CD4-positive, alpha-beta T cell treated with Interleukin-17A for 4 hours (primary cell): Measurements from ENCODE around the gene TMEM31.

Experiments used
- DNase-seq: peaks from one replicate; pipeline ENCODE4 v3.0.0-alpha.2; 2020; ENCODE audit warnings: mixed read lengths

TMEM31 gene, protein sequence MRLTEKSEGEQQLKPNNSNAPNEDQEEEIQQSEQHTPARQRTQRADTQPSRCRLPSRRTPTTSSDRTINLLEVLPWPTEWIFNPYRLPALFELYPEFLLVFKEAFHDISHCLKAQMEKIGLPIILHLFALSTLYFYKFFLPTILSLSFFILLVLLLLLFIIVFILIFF

DNA sequence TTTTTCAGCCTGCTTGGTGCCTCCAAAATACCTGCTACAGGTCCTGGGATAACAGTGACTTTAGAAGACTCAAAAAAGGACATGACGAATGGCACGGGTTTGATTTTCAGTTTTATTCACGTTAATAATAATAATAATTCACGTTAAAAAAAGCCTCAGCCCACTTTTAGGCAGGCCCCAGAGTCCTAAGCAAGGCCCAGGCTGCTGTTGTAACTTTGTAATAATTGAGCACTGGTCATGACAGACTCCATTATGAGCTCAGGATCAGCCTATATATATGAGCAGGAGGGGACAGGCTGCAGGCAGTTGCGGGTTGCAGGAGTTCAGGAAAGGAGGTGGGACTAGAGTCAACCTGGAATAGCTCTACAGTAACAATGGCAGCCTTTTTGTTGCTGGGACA, at the start of gene TMEM31:
Gene TMEM31, plus strand, starts transcription at position 301 of the 400 bp plus-strand sequence. CDS start 1,350 bp downstream, outside the sequence.
- no peak for DNase-seq

- no peak for DNase-seq
Measured at GRCh38 chrX:103663981-103664762, 46.5 kb upstream of the TMEM31 start.

DNA sequence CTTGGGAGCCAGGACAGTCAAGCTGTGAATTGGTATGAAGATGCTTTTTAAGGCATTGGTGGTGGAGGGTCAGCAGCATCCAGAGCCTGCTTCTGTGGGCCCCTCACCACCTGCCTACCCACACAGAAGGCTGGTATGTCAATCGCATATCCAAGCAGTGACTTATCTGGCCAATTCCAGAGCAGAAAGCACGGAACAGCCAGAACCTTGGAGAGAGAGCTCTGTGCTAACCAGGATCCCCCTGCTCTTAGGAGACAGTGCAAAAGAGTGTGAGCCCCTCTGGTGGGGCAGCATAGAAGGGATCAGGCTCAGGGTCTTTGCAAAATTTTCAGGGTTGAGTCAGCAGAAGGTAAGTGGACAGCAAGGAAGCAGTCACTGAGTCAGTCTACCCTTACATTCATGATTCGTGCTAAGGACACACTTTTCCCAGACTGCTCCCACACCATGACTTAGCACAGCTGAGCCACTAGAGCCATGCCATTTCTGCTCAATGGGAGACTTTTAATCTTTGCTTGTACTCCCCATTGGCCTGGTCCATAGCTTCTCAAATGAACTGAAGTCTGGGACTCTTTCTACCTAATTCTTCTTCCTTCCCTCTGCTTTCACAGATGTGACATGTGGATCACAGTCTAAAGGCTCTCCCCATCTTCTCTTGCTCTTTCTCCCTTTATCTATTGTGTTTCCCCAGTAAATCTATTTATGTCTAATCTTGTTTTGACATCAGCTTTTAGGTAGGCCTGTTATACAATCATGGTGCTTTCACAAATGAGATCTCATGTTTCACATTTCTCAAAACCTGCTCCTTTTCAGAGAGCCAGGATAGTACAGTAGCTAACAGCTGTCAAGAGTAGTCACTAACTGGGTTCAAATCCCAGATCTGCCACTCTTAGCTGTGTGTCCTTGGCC, 44.3 kb upstream of the TMEM31 start:
- DNase-seq, result no peak

GRCh38 chrX:103669745-103670144, 41.0 kb upstream of the TMEM31 start:
- no peak for DNase-seq

DNA sequence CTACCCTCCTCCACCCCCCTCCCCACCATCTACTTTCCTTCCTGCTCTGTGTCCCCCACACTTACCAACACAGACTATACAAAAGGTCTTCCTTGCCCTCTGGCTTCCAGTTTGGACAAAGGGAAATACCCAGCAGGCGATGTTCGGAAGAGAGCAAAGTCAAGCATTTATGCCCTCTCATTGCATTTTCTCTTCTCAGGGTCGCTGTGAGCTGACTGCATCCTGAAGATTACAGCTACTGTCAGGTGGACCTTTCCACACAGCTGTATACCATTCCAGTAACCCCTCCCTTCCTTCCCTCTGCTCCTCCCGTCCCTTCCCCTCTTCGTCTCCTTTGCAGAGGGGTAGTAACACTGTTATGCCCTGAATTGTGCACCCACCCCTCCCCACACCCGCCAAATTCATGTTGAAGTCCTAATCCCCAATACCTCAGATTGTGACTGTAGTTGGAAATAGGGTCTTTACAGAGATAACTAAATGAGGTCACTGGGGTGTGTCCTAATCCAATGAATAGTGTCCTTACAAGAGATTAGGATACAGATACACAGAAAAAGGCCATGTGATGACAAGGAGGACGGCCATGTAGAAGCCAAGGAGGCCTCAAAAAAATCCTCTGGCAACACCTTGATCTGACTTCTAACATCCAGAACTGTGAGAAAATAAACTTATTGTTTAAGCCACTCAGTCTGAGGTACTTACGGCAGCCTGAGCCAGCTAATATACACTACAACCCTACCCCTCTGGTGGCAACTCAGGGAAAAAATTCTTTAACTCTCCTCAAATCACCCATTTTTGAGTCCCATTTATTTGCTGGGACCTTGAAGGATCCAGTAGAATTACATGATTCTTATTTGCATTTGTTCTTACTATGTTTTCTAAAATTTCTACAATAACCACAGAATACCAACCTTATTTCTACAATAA, 35.9 kb upstream of the TMEM31 start:
- DNase-seq, result no peak

DNA sequence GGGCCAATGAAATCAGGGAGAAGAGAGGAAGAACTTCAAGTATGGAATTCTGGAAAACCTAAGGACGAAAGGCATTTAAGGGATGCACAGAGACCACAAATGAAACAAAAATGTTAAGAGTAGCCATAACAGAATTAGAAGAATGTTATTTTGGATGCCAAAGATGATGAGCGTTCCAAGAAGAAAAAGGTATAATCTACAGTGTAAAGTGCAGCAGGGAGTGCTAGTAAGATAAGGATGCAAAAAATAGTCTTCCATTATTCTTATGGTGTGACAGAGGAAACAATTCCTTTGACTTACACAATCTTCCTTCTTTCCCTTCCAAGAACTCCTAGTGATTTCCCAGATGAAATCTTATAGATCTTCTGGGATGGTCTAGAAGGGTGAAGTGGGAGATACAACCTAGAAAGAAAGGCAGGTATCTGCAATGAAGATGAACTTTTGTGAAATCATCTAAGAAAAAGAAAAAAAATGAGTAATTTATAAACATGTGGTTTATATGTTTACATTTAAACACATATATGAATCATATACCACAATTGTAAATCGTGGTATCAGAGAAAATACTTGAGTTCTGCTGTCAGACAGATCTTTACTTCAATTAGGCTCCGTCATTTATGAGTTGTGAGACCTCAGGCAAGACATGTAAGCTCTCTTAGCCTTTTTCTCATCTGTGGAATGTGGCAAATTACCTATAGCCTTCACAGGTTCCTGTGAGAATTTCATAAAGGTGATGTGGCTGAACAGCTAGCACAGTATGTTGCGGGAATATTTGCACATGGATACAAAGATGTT, 32.3 kb upstream of the TMEM31 start:
- DNase-seq, result no peak

DNA sequence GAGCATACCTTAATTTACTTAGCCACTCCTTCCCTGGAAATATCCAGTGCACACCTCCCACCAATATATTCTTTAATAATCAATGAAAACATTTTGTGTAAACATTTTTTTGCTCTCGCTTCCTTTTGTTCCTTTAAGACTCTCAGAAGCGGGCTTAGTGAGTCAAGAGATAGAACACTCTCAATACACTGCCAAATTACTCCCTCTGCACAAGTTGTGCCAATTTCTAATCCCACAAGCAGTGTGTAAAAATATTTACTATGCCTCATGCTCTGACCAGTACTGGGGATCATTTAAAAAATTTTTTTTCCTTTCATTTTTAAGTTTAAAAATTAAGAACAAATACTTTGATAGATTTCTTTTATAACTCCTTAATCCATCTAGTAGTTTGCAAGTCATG, 29.3 kb upstream of the TMEM31 start:
- no peak for DNase-seq

GRCh38 chrX:103685396-103685795, 25.3 kb upstream of the TMEM31 start:
- DNase-seq, result no peak

GRCh38 chrX:103686199-103687072, 24.3 kb upstream of the TMEM31 start, which contains the start of gene MORF4L2:
Gene MORF4L2, minus strand, starts transcription at chrX:103686699. Its CDS starts 9,672 bp downstream, at chrX:103677027.
- peak; percentile 85 for DNase-seq

DNA sequence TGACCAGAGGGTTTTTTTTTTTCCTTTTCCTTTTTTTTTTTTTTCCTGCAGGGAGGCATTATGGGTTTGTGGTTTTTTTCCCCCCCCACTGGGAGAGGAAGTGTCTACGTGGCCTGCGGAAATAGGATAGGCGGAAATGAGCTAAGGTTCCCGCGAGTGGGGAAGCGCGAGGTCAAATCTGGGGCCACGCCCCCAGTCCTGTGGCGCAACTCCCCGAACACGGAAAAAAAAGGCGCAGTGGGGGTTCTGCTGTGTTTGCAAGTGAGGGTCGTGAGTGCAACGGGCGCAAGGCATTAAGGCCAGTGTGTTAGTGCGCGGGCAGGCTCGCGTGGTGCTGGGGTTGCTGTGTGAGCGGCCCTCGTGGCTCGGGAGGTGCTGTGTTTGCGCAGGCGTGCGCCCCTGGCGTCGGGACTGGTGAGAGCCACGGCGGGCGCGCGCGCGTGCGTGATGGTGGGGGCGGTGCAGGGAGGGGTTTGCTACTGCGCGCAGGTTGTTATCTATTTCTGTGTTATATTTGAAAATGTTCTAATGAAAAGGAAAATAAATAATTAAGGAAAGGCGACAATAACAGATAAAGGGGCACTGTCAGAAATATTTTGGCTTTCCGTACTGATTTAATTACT, 23.5 kb upstream of the TMEM31 start:
- DNase-seq, result peak; percentile 92

DNA sequence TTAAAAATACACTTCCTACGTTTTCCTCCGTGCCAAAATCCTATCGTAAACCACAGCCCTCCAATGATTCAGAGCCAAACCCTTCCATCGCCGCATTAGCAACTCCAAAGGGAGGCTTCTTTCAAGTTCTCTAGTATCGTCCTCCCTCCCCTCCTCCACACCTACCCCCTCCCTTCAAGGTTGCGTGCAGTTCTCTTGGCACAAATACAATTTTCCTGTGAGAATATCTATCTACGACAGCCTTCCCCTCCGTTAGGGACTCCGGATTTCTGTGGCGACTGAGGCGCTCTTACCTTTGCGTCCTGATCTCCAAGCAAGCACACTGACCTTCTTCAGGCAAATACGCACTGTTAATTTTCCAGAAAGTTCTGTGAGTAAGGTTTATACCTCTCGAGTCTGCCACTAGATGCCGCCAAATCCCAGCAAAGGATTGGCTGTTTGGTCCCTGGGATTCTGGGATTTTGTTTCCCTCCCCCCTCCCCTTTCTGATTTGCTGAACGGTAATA, 23.0 kb upstream of the TMEM31 start:
- peak; percentile 56 for DNase-seq

DNA sequence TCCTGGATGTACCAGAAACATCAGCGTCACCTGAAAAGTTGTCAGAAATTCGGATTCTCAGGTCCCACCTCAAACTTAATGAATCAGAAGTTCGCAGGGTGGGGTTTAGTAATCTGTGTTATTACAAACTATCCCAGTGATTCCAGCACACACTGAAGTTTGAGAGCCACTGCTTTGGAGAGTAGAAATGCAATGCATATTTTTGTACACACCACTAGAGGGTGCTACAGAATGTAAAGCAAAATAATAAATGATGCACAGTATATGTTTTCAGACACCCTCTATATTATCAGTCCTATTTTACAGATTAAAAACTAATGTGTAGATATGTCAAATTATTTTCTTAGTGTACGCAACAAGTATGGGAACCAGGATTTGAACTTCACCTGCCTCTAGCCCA, 21.8 kb upstream of the TMEM31 start:
- DNase-seq, result no peak

DNA sequence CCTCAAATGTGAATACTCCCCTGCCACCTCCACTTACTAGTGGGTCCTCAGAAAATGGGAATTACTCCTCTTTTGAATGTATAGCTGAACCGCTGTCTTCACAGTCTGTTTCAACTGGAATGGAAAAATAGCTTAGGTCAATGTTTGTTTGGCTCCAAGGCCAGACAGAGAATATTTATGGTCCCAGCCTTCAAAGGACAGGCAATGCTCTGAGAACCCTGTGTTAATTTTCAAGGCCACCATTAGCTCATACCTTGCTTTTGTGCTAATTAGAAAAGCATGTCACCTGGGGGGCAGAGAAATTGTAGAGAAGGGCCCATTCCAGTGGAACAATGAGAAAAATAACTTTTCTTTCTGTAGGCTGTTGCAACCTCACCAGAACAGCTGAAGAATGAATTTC, 19.6 kb upstream of the TMEM31 start:
- DNase-seq, result no peak

GRCh38 chrX:103697687-103698086, 13.0 kb upstream of the TMEM31 start:
- DNase-seq, result no peak

DNA sequence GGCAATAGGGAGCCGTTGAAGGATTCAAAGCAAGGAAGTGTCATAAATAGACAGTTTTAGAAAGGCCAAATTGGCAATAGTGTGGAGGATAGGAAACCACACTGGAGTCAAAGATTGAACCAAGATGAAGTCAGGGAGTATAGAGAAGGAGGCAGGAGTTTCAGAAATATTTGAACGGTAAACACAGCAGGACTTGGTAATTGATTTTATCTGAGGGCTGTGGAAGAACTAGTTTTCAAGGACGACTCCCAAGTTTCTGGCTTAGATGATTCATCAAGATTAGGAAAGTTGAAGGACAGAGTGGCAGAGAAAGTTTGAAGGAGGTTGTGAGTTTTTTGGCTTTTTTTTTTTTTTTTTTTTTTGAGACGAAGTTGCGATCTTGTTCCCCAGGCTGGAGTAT, 11.5 kb upstream of the TMEM31 start:
- no peak for DNase-seq

DNA sequence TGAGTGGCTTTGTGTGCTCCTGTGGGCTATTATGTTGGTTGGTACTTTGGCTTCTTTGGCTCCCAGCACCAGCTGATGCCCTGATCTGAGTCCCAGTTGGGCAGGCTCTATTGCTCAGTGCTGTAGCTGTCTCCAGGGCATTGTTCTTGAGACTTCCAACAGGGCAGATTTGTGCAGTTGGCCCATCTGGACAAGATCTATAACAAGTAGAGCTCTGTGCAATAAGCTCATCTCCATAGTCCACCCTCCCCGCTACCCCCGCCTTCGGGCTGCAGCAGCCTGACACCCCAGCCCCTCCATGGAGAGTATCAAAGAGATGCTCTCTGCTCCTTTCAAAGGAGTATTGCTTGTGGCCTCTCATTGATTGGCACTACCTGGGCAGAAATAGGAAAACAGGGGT, 5.8 kb upstream of the TMEM31 start:
- no peak for DNase-seq

GRCh38 chrX:103716962-103717361, 6.3 kb downstream of the TMEM31 start:
- no peak for DNase-seq

DNA sequence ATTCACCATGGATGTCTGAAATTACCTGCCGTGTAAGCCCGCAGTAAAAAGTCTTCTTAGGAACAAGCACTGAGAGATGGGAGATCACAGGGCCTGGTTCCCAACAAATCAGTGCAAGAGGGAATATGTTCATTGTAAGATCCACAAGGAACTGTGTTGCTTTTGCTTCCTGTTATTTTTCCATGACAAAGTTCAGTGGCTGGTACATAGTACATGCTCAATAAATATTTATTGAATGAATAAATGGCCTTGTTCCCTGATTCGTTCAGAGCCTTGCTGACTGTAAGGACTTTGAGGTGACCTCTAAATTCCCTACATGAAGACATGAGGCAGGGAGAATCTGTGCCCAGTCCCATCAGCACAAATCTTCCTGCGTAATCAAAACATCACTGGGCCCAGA, 7.4 kb downstream of the TMEM31 start:
- no peak for DNase-seq

DNA sequence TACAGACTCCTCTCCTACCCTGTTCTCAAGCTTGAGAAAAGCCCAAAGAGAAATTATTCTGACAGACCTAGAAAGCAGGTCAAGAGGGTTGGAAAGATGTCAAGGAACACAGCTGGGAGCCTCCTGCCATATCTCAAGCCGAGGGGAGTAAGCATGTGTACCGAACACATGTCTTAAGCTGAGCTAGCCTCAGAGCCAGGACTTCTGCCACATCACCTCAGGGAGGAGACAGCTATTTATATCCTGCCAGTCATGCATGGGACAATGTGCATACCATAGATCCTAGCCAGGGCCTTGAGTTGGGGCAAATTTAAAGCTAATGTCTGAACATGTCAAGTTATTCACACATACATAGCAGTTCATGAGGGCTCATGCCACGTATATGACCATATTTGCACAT, 11.8 kb downstream of the TMEM31 start:
- no peak for DNase-seq

GRCh38 chrX:103726477-103726876, 15.8 kb downstream of the TMEM31 start:
- no peak for DNase-seq
